GM19455 (cell line): ENCODE measurements around the gene RHOF.
"Not testable (repeated sequence)": the region's sequence is repeated elsewhere in the genome, so short reads cannot be mapped to it uniquely, and the experiment has no call there.

Experiments
- ATAC-seq: cut with Tn5 transposase; IDR thresholded peaks from one replicate; pipeline ENCODE4 v1.9.1; 2021; ENCODE audit not compliant: unreplicated experiment

RHOF gene

DNA sequence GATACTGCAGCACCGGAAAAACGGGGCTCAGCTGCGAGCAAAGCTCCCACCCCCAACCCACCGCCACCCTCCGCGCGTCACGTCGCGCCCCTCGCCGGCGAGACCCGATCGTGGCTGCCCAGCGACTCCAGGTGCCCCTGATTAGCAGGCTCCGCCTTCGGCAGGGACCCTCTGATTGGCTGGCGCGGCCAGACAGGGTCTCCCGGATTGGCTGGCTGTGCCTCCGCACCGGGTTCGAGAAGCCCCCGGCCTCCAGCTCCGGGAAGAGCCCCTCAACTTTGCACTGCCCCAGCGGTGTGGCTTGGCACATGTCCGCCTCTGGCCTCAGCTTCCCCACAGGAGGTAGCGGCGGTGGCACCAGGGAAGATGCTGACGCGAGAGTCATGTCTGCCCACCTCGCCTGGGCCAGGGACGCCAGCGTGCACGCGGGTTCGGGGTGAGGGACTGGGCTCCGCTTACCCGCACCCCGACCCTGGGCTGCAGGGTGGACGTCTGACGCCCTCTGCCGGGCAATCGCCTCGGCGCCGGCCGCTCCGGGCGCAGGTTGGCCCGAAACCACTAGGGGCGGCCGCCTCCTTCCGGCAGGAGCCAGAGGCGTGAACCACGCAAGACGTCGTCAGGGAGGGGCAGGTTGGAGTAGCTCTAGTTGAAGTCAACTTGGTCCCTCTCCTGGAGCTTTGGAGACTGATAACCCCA is 498 bp upstream of the RHOF start:
- ATAC-seq = peak; percentile 44

GRCh38 chr12:121792607-121793439 is 665 bp downstream of the RHOF start:
- ATAC-seq = no peak

DNA sequence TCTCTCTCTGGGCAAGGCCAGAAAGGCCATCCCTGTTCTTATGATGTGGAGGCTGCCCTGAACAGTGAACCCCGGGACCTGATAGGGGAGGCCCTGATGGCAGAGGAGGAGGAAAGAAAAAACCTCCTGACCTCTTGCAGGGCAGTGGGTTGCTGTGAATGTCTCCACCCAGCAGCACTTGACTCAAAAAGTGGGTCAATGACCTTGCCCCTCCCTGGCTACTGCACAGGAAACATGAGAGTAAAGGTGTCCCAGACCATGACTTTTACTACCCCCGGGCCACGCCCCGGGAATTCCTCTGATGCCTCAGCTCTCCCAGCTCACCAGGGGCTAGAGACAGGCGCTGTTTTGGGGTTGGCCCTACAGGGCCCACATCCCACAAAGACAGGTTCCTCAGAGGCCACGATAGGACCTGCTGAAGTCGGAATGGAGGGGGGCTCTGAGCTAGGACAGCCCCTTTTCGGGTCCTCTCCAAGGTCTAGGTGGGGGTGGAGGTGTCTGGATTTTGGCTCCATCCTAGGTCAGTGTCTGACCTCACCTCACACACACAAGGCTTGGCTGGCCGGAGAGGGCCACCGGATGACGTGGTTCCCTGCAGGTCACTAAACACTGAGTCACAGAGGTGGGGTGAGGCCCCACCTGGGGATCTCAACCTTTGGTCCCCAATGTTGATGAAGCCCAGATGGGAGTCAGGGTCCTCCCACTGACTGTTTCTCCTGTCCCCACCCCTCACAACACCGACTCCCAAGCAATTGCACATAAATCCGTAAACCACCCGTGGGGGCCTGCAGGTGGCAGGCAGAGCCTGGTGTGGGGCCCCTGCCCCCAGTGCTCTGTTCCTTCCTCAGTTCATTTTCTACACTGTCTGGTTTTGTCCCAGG is 1.6 kb downstream of the RHOF start:
- ATAC-seq = no peak

- ATAC-seq = not testable (repeated sequence)
These were observed 2.7 kb downstream of the RHOF start for GRCh38 chr12:121790785-121791184.

- ATAC-seq = peak; percentile 39
These were observed 3.4 kb downstream of the RHOF start for GRCh38 chr12:121789800-121790728.

DNA sequence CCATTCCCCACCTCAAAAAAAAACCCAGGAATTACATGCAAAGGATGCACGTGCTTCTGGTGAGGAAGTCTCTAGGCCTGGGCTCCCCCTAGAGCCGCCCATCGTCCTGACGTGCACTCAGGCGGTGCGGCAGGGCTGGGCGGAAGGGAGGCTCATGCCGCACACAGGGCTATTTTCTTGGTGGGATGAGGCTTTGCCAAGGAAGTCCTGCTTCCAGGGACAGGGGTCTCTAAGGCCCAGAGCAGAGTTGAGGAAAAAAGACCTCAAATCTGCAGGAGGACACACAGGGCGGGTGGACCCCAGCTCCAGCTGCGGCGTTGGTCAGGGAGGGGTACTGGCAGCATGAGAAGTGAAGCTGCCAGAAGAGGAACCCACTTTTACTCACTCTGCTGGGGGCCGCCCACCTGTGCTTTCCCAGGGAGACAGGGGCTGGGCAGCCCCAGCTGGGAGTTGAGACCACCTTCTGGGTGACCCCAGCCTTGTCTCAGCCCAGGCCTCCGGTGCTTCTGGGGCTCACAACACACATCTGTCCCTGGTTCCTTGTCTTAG is 4.2 kb downstream of the RHOF start:
- peak; percentile 4 for ATAC-seq

GRCh38 chr12:121788176-121788818 is 5.2 kb downstream of the RHOF start:
- no peak for ATAC-seq

GRCh38 chr12:121787063-121788025 is 6.1 kb downstream of the RHOF start:
- no peak for ATAC-seq

- no peak for ATAC-seq
These were observed 7.1 kb downstream of the RHOF start for GRCh38 chr12:121786440-121786825.

- no peak for ATAC-seq
These were observed 9.0 kb downstream of the RHOF start for GRCh38 chr12:121784460-121784859.

- ATAC-seq = no peak
These were observed 9.7 kb downstream of the RHOF start for GRCh38 chr12:121783766-121784165.

DNA sequence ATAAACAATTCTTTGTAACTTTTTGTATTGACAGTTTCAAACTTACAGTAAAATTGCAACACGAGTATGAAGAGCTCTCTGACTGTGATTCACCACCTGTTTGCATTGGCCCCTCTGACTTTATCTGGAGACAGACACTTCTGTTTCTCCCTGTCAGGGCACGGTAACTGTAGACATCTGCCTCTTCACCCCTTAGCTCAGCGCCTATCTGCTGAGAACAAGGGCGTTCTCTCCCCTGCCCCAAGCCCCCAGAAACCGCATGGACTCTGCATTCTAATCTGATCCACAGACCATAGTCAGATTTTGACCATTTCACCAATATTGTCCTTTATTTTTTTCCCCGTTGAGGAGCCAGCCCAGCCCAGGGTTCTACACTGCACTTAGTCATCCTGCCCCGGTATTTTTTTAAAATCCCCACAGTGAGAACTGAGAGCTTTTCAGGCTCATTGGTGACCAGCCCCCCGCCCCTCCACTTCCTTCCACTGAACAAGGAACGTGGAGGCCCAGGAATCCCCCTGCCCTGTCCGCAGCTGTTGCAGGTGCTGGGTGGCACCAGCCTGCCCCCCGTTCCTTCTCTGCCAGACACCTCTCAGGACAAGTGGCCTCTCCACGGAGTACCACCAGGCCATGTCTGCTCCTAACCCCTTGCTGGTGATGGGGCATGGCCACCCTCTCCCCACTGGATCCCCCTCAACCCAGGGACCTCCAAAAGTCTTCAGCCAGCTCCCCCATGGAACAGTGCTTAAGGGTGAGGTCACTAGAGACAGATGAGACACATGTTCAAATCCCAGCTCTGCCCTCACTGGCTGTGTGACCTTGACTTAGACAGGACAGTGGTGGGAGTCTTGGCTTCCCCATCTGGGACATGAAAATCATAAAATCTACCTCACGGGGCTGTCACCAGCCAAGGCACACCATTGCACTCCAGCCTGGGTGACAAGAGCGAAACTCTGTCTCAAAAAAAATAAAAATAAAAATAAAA is 11.2 kb downstream of the RHOF start:
- peak; percentile 49 for ATAC-seq

- peak; percentile 16 for ATAC-seq
These were observed 11.9 kb downstream of the RHOF start for GRCh38 chr12:121781484-121781997.

- ATAC-seq = no peak
These were observed 13.1 kb downstream of the RHOF start for GRCh38 chr12:121780429-121780828.

- no peak for ATAC-seq
These were observed 14.0 kb downstream of the RHOF start for GRCh38 chr12:121779422-121779895.

GRCh38 chr12:121778567-121779421 is 14.7 kb downstream of the RHOF start:
- ATAC-seq = no peak
